Fibroblast of mammary gland (primary cell): ENCODE measurements around the gene PTAR1.

Experiments
- DNase-seq: peaks from one replicate; pipeline ENCODE4 v3.0.0-alpha.2; 2010; ENCODE audit warnings: low read depth
- H3K4me3 ChIP-seq: 2 replicates; pipeline ENCODE4 v1.5.1; 2011; ENCODE audit warnings: low read depth, mild to moderate bottlenecking, low read length, moderate library complexity; ENCODE audit not compliant: control insufficient read depth
- TF ChIP-seq, protein P1 (sequence below): conservative IDR thresholded peaks from 2 replicates; pipeline ENCODE4 v1.5.1; 2011; ENCODE audit warnings: low read depth, low read length, inconsistent platforms; ENCODE audit not compliant: control insufficient read depth, insufficient read depth

Gene PTAR1

GRCh38 chr9:69743930-69744329 lies 15.9 kb downstream of the PTAR1 start:
- no peak overlapping the region for H3K4me3 ChIP-seq
- TF ChIP-seq, protein P1, sequence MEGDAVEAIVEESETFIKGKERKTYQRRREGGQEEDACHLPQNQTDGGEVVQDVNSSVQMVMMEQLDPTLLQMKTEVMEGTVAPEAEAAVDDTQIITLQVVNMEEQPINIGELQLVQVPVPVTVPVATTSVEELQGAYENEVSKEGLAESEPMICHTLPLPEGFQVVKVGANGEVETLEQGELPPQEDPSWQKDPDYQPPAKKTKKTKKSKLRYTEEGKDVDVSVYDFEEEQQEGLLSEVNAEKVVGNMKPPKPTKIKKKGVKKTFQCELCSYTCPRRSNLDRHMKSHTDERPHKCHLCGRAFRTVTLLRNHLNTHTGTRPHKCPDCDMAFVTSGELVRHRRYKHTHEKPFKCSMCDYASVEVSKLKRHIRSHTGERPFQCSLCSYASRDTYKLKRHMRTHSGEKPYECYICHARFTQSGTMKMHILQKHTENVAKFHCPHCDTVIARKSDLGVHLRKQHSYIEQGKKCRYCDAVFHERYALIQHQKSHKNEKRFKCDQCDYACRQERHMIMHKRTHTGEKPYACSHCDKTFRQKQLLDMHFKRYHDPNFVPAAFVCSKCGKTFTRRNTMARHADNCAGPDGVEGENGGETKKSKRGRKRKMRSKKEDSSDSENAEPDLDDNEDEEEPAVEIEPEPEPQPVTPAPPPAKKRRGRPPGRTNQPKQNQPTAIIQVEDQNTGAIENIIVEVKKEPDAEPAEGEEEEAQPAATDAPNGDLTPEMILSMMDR = no peak
- DNase-seq = no peak

DNA sequence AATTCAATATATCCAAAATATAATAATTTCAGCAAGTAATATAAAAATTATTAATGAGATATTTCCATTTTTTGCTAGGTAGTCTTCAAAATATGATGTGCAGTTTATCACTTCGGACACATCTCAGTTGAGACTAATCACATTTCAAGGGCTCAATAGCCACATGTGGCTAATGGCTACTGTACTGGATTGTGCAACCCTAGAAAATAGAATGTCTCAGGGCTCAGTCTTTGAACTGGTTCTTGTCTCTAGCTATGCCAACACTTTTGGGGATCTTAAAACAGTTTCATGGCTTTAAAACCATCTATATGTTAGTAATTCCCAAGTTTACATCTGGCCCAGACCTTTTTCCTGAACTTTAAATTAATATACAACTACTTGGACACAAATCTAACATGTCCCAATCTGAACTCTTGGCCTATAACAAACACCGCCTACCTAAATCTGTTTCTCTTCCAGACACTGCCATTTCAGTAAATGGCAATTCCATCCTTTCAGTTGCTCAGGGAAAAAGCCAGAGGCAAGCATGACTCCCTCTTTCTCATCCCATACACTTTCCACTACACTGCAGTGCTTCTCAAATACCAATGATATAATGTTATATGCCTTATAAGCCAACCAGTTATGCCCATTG lies 18.8 kb downstream of the PTAR1 start:
- DNase-seq = peak; percentile 57
- H3K4me3 ChIP-seq = no peak overlapping the region
- TF ChIP-seq, protein P1 = no peak

GRCh38 chr9:69731348-69731747 lies 28.5 kb downstream of the PTAR1 start:
- no peak for DNase-seq
- TF ChIP-seq, protein P1 = no peak

DNA sequence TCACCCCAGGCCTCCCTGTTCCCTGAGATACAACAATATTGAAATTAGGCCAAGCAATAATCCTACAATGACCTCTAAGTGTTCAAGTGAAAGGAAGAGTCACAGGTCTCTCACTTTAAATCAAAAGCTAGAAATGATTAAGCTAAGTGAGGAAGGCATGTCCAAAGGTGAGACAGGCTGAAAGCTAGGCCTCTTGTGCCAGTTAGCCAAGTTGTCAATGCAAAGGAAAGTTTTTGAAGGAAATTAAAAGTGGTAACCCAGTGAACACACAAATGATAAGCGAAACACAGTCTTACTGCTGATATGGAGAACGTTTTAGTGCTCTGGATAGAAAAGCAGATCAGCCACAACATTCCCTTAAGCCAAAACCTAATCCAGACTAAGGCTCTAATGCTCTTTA lies 39.8 kb downstream of the PTAR1 start:
- TF ChIP-seq, protein P1 = no peak

More at GRCh38 chr9:69731348-69731747, 28.5 kb downstream of the PTAR1 start:
- H3K4me3 ChIP-seq = no peak overlapping the region

DNA sequence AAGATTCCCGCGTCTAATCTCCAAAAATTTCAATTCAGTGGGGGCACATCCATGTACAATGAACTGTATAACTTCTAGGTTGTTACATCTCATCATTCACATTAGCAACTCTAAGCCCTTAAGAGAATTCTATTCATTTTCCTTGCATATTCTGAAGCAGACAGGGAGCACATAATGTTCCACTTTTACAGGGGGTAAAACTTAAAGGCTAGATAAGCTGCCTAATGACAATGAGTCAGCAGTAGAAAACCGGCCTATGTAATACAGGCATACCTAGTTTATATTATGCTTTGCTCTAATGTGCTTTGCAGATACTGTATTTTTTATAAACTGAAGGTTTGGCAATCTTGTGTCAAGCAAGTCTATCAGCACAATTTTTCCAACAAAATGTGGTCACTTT lies 40.4 kb downstream of the PTAR1 start:
- no peak overlapping the region for H3K4me3 ChIP-seq
- TF ChIP-seq, protein P1 = no peak
- DNase-seq = peak; percentile 8

More for the DNA sequence above, 39.8 kb downstream of the PTAR1 start:
- no peak overlapping the region for H3K4me3 ChIP-seq
- no peak for DNase-seq

DNA sequence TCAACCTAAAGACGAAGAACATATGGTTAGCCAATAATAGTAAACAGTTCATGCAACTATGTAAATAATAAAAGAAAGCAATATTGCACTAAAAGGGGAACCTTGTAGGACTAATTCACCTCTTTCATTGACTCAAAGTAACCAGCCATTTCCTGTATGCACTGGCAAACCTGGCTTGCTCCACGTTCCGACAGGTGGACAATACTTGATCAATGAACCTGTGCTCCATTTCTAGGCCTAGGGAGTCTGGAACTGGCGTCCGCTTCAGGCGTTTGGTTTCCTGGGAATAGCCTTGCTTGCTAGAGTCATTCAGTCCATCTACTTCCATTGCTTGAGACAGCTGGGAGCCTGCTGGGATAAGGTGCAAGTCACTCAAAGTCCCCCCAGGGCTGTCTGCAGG lies 41.6 kb downstream of the PTAR1 start:
- TF ChIP-seq, protein P1 = no peak
- DNase-seq = no peak

More for the DNA sequence above, 41.6 kb downstream of the PTAR1 start:
- H3K4me3 ChIP-seq = no peak overlapping the region
